ENCODE results near the gene SAP30BP.

Gene SAP30BP

GRCh38 chr17:75666959-75667790 lies at the start of gene SAP30BP, which contains the start of gene RECQL5:
SAP30BP (plus strand) TSS chr17:75667338; CDS start chr17:75667373, 35 bp downstream.
RECQL5 (minus strand) TSS chr17:75667154; CDS start chr17:75666557, 597 bp downstream.
- peak; percentile 99 for DNase-seq

DNA sequence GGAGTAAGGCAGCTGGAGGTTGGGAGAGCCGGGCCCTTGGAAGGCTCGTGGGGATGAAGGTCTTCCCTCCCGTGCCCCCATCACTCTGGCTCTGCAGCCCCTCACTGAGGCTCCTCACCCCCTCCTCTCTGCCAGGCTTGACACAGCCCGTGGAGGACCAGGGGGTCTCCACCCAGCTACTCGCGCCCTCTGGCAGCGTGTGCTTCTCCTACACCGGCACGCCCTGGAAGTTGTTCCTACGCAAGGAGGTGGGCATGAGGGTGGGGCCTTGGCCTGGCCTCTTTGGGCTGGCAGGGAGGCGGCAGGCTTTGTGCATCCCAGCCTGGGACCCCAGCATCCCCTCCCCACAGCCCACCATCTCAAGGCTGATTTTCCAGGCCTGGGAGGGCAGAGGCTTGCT lies 49.5 kb upstream of the SAP30BP start:
- no peak for DNase-seq

- peak; percentile 73 for DNase-seq
Measured at GRCh38 chr17:75619506-75620431, 47.4 kb upstream of the SAP30BP start.

DNA sequence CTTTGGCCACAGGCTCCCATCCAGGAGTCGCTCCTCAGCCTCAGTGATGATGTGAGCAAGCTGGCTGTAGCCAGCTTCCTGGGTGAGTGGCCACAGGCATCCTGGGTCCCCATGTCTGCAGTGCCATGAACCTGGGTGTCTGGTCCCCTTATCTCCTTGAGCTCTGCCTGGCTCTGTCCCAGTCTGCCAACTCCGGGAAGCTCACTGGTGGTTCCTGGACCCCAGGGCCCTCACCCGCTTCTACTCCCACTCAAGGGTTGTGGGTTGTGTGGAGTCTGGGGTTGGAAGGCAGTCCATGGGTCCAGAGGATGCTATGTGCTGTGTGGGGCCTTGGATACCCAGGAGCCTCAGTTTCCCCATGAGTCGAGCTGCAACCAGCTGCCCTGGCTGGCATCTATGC lies 45.6 kb upstream of the SAP30BP start:
- DNase-seq = no peak

GRCh38 chr17:75622076-75622475 lies 45.1 kb upstream of the SAP30BP start:
- DNase-seq = no peak

GRCh38 chr17:75622771-75623273 lies 44.3 kb upstream of the SAP30BP start:
- no peak for DNase-seq

GRCh38 chr17:75623386-75623785 lies 43.8 kb upstream of the SAP30BP start:
- DNase-seq = no peak

- DNase-seq = no peak
Measured at GRCh38 chr17:75624021-75624420, 43.1 kb upstream of the SAP30BP start.

GRCh38 chr17:75624714-75625345 lies 42.3 kb upstream of the SAP30BP start:
- no peak for DNase-seq

DNA sequence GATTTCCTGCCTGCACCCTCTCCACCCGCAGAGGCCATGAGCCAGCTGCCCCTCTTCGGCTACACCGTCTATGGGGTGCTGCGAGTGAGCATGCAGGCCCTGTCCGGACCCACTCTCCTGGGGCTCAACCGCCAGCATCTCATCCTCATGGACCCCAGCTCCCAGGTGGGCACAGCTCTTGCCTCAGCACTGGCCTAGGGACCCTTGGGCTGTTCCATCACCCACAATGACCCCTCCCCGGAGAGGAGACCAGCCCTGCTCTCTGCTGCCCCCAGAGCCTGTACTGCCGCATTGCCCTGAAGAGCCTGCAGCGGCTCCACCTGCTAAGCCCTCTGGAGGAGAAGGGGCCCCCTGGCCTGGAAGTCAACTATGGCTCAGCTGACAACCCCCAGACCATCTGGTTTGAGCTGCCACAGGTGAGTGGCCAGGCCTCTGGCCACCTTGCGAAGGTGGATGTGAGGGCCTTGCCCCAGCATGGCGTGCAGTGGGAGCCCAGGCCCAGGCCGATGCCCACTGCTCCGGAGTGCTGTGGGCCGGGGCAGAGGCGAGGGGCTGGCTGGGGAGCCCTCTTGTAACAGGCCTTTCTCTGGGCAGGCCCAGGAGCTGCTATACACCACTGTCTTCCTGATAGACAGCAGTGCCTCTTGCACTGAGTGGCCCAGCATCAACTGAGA lies 41.2 kb upstream of the SAP30BP start:
- peak; percentile 84 for DNase-seq

- peak; percentile 28 for DNase-seq
Measured at GRCh38 chr17:75626496-75627038, 40.6 kb upstream of the SAP30BP start.

GRCh38 chr17:75627094-75627493 lies 40.0 kb upstream of the SAP30BP start:
- DNase-seq = no peak

DNA sequence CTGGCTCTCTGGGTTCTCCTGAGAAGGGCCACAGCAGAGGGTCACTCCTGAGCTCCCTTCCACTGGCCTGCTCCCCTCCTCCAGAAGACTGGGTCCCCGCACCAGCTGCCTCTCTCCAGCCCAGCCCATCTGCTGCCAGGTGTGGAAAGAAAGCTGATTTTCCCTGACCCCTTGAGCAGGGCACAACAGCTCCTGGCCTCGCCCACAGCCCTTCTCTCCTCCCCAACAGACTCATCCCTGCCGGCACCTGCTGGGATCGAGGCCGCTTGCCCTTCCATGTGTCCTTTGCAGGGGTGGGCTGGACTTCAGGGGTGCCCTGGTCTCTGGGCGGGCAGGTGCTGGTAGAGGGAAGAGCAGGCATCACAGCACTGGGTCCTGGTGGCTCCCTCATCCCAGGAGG lies 38.7 kb upstream of the SAP30BP start:
- peak; percentile 36 for DNase-seq

DNA sequence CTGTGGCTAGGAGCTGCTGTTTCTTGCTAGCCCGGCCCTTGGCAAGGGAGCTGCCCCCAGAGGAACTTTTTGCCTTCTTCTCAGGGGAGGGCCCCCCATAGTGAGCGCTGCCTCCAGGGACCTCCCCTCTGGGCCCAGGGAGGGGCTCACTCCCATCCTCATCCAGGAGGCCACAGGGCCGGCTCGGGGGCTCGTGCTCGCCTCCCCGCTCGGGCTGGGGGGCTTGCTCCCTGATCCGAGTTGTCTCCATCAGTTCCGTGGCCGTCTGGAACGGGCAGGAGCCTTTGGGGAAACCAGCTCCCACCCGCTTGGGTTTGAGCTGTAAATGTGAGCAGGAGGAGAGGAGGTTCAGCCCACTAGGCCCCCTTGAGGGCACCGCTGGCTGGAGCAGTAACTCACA lies 38.0 kb upstream of the SAP30BP start:
- no peak for DNase-seq

GRCh38 chr17:75630071-75630917 lies 36.8 kb upstream of the SAP30BP start:
- DNase-seq = no peak

DNA sequence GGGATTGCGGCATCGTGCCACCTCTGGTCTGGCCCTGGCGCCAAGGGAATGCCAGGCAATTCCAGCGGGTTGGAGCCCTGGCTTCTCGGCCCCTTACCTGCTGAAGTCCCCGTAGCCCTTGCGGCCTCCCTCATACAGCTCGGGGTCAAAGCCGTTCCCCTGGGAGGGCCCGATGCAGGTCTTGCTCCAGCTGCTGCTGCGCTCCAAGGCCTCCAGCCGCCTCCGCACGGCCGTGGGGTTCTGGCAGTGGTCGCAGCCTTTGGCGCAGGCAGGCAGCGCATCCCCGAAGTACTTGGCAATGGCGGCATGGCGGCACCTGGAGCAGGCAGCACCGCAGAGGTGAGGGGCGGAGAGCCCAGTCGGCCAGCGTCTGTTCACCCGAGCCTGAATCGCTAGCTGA lies 35.8 kb upstream of the SAP30BP start:
- DNase-seq = no peak

DNA sequence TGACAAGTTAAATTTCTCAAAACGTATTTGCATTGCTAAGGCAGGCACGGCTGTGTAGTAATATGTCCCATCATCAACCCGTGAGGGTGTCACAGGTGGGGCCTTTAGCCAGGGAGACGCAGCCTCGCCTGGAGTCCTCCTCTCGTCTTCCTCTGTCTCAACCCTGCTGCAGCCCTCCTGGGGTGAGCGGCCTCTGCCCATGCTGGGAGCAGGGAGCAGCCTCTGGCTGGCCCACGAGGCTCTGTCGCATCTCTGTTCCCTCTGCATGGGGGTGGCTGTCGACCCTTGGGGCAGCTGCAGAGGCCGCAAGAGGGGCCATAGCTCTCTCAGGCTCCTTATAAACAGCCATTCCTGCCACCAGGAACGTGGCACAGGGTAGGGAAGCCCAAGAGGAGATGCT lies 34.7 kb upstream of the SAP30BP start:
- no peak for DNase-seq

GRCh38 chr17:75632863-75633485 lies 34.2 kb upstream of the SAP30BP start, which contains the start of gene SMIM5:
SMIM5 (plus strand) TSS chr17:75633434; CDS start chr17:75640202, 6,768 bp downstream.
- peak; percentile 81 for DNase-seq

GRCh38 chr17:75633486-75634375 lies 33.4 kb upstream of the SAP30BP start:
- DNase-seq = peak; percentile 95

Measured in NCI-H82 (cell line).